Bone marrow (tissue), 2 donors: ENCODE measurements around the gene COQ5.
"Not testable (repeated sequence)": the region's sequence is repeated elsewhere in the genome, so short reads cannot be mapped to it uniquely, and the experiment has no call there.

Experiments
- DNase-seq, 2 donors: peaks; one replicate each; lab custom pipeline; 2025; lab: John Stamatoyannopoulos, UW

The COQ5 gene

DNA sequence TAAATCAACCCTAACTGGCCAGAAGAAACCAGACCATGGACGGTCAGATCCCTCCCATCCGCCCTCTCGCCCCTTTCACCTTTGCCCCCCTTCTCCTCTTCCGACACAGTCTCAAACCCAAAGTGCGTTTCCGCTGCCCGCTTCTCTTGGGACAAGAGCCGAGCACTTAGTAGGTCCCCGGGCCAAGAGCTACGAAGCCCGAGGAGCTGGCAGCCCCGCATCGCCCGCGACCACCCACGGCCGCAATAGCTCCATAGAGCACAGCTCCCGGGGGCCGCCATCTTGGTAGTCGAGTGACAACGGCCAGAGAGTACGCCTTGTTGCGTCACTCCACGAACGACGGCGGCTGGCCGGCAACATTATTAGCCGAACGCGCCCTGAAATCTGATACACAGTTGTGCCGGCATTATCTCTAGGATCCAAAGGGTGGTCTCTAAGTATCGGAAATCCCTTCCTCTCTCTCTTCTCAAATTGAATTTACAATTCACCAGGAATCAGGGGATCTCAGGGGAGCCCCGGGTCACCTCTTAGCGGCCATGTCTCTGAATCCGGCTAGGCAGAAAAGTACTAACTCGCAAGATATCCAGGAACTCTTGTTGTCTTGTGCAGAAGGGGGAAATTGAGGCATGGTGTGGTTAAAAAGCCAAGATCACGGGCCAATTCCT lies at the start of gene COQ5:
COQ5 (minus strand) TSS at position 298 of the 665 bp plus-strand sequence; CDS start at position 281, 17 bp downstream.
- peak; percentile 68 to 77 for DNase-seq

DNA sequence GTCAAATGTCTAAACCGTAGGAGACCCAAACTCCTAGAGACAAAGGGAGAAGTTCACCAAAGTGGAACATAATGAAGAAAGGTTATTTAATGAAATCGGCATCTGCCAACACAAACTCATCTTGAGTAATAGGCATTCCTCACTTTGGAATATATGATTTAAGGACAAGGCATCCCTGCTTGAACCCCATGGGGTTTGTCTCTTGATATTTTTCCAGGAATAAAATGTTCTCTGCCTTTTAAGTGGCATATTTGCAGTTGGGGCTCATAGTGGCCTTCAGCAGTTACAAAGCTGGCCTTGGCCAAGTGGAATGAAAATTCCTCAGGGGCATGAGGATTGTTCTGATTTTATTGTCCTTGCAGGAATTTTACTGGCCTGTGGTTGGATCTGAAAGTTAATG lies 45.1 kb upstream of the COQ5 start:
- DNase-seq = no peak

- DNase-seq = no peak
These were observed 44.6 kb upstream of the COQ5 start for GRCh38 chr12:120573560-120573959.

- no peak for DNase-seq
These were observed 42.3 kb upstream of the COQ5 start for GRCh38 chr12:120571299-120571698.

DNA sequence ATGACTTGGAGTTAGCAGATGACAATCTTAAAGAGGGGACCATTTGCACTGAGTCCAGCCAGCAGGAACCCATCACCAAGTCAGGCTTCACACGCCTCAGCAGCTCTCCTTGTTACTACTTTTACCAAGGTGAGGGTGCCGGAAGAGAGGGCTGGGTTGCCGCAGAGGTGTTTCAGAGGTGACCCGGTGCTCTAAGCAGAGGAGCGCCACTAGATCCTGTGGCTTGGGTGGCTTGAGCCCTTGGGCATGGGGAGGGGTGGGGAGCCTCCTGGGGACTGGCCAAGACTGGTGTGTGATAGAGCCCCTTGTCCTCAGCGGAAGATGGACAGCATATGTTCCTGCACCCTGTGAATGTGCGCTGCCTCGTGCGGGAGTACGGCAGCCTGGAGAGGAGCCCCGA lies 34.5 kb upstream of the COQ5 start:
- no peak for DNase-seq

GRCh38 chr12:120562906-120563305 lies 33.9 kb upstream of the COQ5 start:
- no peak for DNase-seq

DNA sequence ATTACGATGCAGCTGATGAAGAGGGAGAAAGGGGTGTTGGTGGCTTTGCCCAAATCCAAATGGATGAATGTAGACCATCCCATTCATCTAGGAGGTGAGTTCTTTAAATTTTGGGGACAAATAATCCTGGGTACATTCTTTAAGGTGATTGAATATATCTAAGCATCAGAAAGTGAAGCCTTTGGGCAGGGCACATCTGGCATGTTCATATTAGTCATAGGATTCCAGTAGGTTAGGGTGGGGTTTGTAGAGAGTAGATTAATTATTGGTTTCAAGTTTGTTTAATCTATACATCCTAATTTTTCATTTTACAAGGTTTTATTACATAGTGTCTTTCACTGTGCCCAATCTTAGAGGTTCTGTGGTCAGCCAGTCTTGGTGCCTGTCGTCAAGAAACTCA lies 28.6 kb upstream of the COQ5 start:
- no peak for DNase-seq

DNA sequence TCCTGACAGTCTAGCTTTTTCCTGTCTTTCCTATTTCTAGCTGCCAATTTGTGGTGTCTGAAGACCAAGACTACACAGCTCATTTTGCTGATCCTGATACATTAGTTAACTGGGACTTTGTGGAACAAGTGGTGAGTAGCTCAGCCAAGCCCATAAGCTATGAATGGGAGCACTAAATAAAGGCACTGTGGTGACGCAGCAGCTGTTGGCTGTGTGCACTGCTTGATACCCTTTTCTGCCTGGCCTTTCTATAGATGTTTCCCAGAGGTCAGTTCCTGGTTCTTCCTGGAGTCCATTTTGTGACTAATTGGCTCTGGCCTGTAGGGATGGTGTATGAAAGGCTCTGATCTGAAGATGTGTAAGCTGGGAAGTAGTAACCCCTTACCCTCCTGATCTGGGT lies 25.7 kb upstream of the COQ5 start:
- DNase-seq = no peak

DNA sequence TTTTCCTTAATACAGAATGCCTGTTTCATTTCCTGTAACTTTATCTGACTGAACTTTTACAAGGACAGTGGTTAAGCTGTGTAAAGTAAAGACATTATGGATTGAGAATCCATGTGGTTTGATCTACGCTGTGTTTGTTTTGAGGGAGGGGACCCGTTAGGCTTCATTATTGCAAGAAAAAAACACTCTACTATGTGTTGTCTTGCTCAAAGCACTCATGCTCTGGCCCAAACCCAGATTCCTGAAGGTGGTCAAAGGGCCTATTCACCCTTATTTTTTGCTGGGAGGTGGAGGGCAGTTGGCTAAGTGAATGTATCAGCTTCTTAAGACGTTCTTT lies 17.1 kb upstream of the COQ5 start:
- no peak for DNase-seq

DNA sequence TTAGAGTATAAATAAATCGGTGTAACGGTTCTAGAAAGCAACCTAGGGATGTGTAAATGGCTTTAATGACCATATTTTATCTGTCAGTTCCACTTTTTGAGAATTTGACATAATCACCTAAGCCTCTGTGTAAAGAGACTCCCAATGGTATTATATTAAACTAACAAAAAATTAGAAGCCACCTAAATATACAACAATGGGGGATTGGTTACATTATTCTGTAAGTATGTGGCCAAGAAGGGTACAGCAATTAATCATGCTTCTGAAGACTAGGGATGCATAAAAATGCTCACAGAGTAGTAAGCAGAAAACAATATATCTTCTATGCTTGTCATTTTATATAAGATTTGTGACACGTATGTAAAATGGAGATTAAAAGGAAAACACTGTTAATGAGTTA lies 15.7 kb upstream of the COQ5 start:
- no peak for DNase-seq

- no peak for DNase-seq
These were observed 13.2 kb upstream of the COQ5 start for GRCh38 chr12:120542166-120542565.

DNA sequence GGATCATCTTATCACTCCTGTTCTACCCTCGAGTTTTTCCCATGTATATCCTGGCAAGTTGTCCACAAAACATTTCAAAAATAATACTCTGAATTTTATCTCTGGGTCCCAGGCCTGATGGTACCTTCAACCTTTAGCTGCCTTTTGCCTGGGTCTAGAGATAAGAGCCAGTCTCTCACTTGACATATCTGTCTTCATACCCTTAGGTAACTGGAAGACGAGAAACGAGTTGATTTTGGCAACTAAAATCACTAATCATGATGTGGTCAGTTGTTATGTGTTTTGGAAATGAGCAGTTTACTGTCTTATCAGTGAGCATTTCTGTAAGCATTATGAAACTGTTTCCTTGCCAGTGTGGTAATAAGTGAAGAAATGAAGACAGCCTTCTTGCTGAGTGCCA lies 11.5 kb upstream of the COQ5 start:
- DNase-seq = no peak

DNA sequence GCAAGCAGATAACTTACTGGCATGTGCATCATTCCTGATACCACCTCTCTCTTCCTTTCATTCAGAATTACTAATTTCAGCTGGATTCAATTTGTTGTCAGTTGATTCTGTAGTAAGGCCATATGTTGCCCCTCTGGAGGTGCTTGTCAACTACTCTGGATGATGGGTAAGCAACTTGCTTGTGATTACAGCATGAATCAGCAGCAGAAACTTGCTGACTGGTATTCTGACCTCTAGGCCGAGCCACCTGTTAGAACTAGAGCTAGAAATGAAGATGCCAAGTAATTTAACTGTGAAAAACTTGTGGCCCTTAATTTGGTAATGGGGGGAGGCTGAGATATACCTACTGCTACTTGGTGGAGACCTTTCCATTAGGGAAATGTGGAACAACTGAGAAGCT lies 10.3 kb upstream of the COQ5 start:
- DNase-seq = no peak

DNA sequence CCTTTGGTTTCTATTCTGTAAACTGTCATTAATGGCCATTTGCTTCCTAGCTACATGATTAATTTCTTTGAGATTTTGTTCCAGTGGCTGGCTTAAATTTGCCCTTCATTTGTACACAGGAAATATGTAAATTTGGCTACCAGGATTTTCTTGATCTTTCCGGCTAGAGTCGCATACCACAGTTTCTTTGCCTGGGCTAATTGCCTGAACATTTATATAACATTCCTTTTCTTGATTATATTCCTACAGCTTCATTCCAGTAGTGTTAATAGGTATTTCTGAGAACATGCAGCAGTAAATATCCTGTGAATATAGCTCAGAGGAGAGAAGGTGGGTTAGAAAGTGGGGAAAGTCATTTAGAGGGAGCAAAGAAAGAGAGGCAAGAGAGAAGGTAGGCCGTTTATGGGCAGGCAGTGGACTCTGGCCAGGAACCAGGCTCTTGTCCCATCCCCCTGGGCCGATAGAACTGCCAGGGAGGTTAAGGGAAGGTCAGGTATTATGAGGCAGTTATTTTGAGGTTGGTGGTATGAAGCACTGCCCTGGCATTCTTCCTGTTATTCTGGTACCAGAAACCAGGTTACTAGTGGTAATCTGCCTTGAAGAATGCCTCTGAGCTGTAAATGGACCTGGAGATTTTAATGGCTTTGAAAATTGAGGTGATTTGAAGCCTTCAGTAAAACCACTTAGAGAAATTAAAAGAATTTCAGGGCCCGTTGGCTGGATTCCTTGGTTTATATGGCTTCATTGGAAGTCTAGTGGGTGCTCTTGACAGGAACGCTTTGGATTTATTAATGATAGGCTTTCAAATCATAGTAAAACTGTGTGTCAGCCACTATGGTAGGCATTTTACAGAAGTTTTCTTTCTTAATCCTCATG lies 9.6 kb upstream of the COQ5 start:
- DNase-seq = no peak

GRCh38 chr12:120537856-120538220 lies 8.9 kb upstream of the COQ5 start:
- DNase-seq = no peak

- DNase-seq = no peak
These were observed 7.3 kb upstream of the COQ5 start for GRCh38 chr12:120536064-120536791.

DNA sequence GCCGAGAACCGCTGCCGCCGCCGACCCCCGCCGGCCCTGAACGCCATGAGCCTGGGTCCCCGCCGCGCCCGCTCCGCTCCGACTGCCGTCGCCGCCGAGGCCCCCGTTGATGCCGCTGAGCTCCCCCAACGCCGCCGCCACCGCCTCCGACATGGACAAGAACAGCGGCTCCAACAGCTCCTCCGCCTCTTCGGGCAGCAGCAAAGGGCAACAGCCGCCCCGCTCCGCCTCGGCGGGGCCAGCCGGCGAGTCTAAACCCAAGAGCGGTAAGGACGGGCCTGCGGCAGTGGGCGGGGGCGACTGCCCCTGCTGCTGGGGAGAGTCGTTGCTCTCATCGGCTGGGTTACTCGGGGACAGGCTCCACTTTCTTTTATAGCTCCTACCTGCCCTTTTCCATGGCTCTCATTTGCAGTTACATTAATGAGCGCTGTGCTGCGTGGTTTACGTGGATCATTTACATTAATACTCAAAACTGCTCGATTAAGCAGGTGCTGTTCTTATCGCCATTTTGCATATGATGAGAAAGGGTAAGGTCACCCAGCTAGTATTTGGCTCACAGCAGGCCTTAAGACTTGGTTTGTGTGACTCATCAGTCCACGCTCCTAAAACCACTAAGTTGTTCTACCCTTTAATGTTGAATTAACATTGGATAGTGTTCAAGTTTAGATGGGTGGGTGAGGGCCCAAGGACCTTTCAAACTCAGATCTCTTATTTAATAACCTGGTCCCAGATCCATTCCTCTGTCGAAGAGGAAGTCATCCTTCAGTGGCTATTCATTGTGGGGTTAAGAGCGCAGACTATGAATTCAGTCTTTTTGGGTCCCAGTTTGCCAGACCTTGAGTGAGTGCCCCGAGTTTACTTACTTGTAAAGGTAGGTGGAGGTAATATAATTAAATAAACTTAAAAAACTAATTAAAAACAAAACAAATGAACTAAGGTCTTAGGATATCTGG lies 6.0 kb upstream of the COQ5 start:
- peak; percentile 35 to 36 for DNase-seq

GRCh38 chr12:120534203-120534702 lies 5.3 kb upstream of the COQ5 start, which contains the start of gene RNF10:
TSS of gene RNF10 (plus strand) at chr12:120534356. CDS start at chr12:120534812, 456 bp downstream.
- DNase-seq = peak; percentile 46 to 78

DNA sequence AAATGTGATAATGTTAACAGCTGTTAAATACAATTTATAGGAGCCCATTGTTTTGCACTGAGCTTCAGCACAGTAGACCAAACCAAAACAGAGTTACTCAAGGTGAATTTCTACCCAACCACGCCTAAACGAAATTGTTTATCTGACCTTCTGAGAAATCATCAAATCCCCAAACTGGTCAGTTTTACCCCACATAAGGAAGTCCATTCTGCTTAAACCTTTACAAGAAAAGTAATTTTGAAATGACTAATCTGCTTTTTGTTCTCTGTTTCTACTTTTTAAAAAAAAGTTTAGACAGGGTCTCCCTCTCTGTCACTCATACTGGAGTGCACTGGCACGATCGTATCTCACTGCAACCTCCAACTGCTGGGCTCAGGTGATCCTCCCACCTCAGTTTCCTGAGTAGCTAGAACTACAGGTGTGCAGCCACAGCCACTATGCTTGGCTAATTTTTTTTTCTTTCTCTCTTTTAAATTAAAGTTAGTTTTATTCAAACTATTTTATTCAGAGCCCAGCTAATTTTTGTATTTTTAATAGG lies 3.8 kb upstream of the COQ5 start:
- no peak for DNase-seq

DNA sequence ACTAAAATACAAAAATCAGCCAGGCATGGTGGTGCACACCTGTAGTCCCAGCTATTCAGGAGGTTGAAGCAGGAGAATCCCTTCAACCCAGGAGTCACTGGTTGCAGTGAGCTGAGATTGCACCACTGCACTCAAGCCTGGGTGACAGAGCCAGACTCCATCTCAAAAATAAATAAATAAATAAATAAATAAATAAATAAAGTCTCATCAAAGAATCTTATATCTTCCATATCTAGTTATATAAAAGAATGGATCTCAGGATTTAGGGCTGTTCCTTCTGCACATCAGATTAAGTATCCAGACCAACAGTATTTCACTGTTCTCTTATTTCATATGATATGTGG lies 1.4 kb upstream of the COQ5 start:
- not testable (repeated sequence) for DNase-seq
